Panc1 (cell line): ENCODE results near the gene RGS4. TPM values are rescaled to one million over a fixed set of nuclear protein-coding genes. Genes with fewer than 3 reads are reported as not detected.
A peak's percentile ranks its signal among the peaks of the same experiment; 100 is the strongest.

Experiments
- ATAC-seq: fragments of 200-7000 bp; cut with Tn5 transposase; 2 replicates; pipeline ENCODE4 v1.9.1; 2020; ENCODE audit warnings: mild to moderate bottlenecking, moderate library complexity
- BruUV-seq: library from RNA; stranded (reverse); fragments of 400-500 nt; replicated peaks from 2 replicates; lab custom pipeline; 2021; lab: Mats Ljungman, UMichigan
- CTCF ChIA-PET: fragments of 300-600 bp; sonication (Branson Sonifier 250); formaldehyde crosslinking; loops from one replicate; lab custom pipeline; 2022; ENCODE audit warnings: antibody characterized with exemption; lab: Charles Lee
- POLR2A ChIA-PET: fragments of 300-600 bp; sonication (Branson Sonifier 250); formaldehyde crosslinking; loops from one replicate; lab custom pipeline; 2022; ENCODE audit warnings: antibody characterized with exemption; lab: Charles Lee
- DNase-seq: peaks from one replicate; pipeline ENCODE4 v3.0.0-alpha.2; 2010; ENCODE audit warnings: low read depth, low spot score
- H3K27ac ChIP-seq: 2 replicates; pipeline ENCODE4 v1.5.1; 2011; ENCODE audit warnings: mild to moderate bottlenecking, low read length, inconsistent platforms
- H3K27me3 ChIP-seq: fragments of 200-500 bp; sonication (Bioruptor generic); 2 replicates; pipeline ENCODE4 v1.6.0; 2014; ENCODE audit warnings: low read length, inconsistent platforms; ENCODE audit not compliant: control insufficient read depth, insufficient read depth
- H3K36me3 ChIP-seq: fragments of 200-500 bp; sonication (Bioruptor generic); 2 replicates; pipeline ENCODE4 v1.5.1; 2014; ENCODE audit warnings: inconsistent platforms, mild to moderate bottlenecking, low read length, moderate library complexity; ENCODE audit not compliant: control insufficient read depth, insufficient read depth
- H3K4me1 ChIP-seq: 2 replicates; pipeline ENCODE4 v1.5.1; 2011; ENCODE audit warnings: inconsistent platforms, mild to moderate bottlenecking, low read length, moderate library complexity; ENCODE audit not compliant: control insufficient read depth, insufficient read depth
- H3K4me3 ChIP-seq, 2 experiments: 2 replicates each; pipeline ENCODE4 v1.5.1; 2011 to 2012; ENCODE audit warnings: low read depth in 2 of 2, low read length in 2 of 2, mild to moderate bottlenecking in 2 of 2, inconsistent platforms in 1 of 2, moderate library complexity in 1 of 2
- H3K9me3 ChIP-seq: fragments of 200-500 bp; sonication (Bioruptor generic); 2 replicates; pipeline ENCODE4 v1.5.1; 2014; ENCODE audit warnings: low read depth, mild to moderate bottlenecking, inconsistent platforms, low read length, moderate library complexity; ENCODE audit not compliant: control insufficient read depth, insufficient read depth
- CTCF ChIP-seq: fragments of 450-650 bp; IDR thresholded peaks from 2 replicates; pipeline ENCODE4 v1.5.1; 2017; ENCODE audit warnings: mild to moderate bottlenecking
- POLR2AphosphoS5 ChIP-seq: IDR thresholded peaks from 2 replicates; pipeline ENCODE4 v1.6.1; 2012; ENCODE audit warnings: mild to moderate bottlenecking, low read depth, low read length, moderate library complexity
- REST ChIP-seq, 2 experiments: IDR thresholded peaks; 2 replicates each; pipeline ENCODE4 v1.6.1; 2011 to 2012; ENCODE audit warnings: low read depth in 2 of 2, control low read depth in 1 of 2, low read length in 1 of 2, mild to moderate bottlenecking in 1 of 2, moderate library complexity in 1 of 2; ENCODE audit not compliant: insufficient read depth in 1 of 2
- SIN3A ChIP-seq: IDR thresholded peaks from 2 replicates; pipeline ENCODE4 v1.6.1; 2012; ENCODE audit warnings: low read depth, mild to moderate bottlenecking, low read length, moderate library complexity, borderline replicate concordance; ENCODE audit not compliant: insufficient read depth
- TCF7L2 ChIP-seq: IDR thresholded peaks from 2 replicates; pipeline ENCODE4 v1.6.1; 2011; ENCODE audit warnings: mild to moderate bottlenecking, low read depth, low read length, inconsistent platforms
- in situ Hi-C: cut with HindIII; loops from 2 replicates; pipeline ENCODE4 v1.10.0; 2016; ENCODE audit warnings: low sequenced_read_pairs, low pct_unique_long_range_greater_than_20kb
- intact Hi-C: fragments of 100-400 bp; cut with micrococcal nuclease; formaldehyde crosslinking; loops from one replicate; pipeline ENCODE4 v1.10.0; 2022; ENCODE audit not compliant: unreplicated experiment
- total RNA-seq: library from RNA; stranded (reverse); gene quantifications from one replicate; pipeline ENCODE4 v1.2.1, GENCODE V29; 2021; ENCODE audit not compliant: unreplicated experiment

RGS4 gene
- total RNA-seq, 1 experiment from 2014 or later, result 0.26 TPM

GRCh38 chr1:163071405-163072255 is 2.5 kb downstream of the RGS4 start:
- BruUV-seq, result no TSS peak
- ChIA-PET CTCF (interaction anchor here (0.7 kb wide), 2 partner anchors 193 to 207 kb away, joined by 3 to 4 read pairs; no protein-coding TSS in a partner anchor), POLR2A (no interaction called here)
- DNase-seq, result no peak
- Histone ChIP-seq H3K36me3 (no peaks in the 10 kb centered on the region), H3K27me3 (peaks cover 12% of the 10 kb centered on the region), H3K27ac (no peak overlapping the region), H3K4me3 (peak overlapping the region in 1 of 2 experiments; percentile 30; a peak in 1 of 4 replicates), H3K9me3 (no peaks in the 10 kb centered on the region), H3K4me1 (no peaks in the 10 kb centered on the region)
- ATAC-seq, result no peak; the same call in 1 of the 2 replicates
- in situ Hi-C loops, result no loop called here
- TF ChIP-seq REST (IDR thresholded peaks at IDR 0.05; ENCODE audit: insufficient read depth in 1 of 2, low read depth in 2 of 2, low read length in 1 of 2) (no peak), CTCF (peak; percentile 83)
- intact Hi-C loops, result loop anchor here (2.0 kb wide), 2 partner anchors 103 to 245 kb away; no protein-coding TSS in a partner anchor

DNA sequence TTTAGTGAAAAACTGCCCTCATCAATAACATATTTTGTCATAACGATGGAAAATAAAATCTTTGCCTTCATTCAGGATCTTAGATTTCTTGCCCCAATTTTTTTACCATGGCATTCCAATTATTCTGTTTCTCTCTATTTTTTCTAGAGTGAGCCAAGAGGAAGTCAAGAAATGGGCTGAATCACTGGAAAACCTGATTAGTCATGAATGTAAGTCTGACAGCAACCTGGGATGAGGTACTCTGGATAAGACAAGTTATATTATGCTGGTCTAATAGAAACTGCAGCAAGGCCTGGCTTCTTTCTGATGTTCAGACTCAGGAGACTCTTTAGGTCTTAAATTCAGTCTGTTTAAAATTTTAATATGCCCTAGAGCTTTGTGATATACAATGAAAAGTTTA is 3.5 kb downstream of the RGS4 start:
- no peaks in the 10 kb centered on the region for H3K36me3 ChIP-seq
- ATAC-seq, result no peak
- TF ChIP-seq POLR2AphosphoS5 (no peak), REST (IDR thresholded peaks at IDR 0.05; ENCODE audit: insufficient read depth in 1 of 2, low read depth in 2 of 2, low read length in 1 of 2) (no peak), CTCF (no peak), TCF7L2 (no peak), SIN3A (no peak)
- no peaks in the 10 kb centered on the region for H3K9me3 ChIP-seq
- no TSS peak for BruUV-seq
- no peak for DNase-seq
- in situ Hi-C loops, result no loop called here
- no peaks in the 10 kb centered on the region for H3K4me1 ChIP-seq
- H3K4me3 ChIP-seq, result no peak overlapping the region
- POLR2A ChIA-PET, result no interaction called here
- H3K27me3 ChIP-seq, result peaks cover 12% of the 10 kb centered on the region
- intact Hi-C loops, result no loop called here
- H3K27ac ChIP-seq, result no peak overlapping the region
- CTCF ChIA-PET, result no interaction called here
